Measurements from ENCODE around the gene BDH1.

BDH1 gene

DNA sequence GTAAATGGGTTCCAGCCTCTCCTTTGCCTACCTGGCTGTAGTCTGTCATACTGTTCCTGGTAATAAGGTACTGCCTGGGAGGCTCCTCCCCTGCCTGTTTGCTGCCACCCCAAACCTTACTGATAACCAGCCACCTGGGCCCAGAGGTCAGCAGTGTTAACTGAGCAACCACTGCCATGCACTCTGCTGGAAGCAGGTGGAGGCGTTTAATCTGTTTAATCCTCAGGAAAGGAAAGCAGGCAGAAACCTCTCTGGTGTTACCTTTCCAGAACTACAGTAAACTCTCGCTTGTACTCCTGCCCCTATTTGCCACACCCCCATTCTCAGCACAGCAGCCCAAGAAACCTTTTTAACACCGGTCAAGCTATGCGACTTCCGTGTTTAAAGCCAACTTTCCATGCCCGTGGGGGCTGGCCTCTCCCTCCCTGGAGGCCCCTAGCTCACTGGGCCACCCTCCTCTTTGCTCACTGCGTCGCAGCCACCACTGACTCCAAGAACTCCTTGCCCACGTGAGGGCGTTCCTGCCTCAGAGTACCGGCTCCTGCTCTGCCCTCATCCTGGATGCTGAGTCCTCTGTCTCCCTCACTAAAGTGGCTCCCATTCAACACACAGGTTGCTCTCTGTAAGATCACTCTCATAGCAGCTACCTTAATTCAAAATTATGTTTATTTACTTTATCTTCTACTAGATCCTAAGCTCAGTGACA lies 8.3 kb downstream of the BDH1 start:
- DNase-seq: no peak

DNA sequence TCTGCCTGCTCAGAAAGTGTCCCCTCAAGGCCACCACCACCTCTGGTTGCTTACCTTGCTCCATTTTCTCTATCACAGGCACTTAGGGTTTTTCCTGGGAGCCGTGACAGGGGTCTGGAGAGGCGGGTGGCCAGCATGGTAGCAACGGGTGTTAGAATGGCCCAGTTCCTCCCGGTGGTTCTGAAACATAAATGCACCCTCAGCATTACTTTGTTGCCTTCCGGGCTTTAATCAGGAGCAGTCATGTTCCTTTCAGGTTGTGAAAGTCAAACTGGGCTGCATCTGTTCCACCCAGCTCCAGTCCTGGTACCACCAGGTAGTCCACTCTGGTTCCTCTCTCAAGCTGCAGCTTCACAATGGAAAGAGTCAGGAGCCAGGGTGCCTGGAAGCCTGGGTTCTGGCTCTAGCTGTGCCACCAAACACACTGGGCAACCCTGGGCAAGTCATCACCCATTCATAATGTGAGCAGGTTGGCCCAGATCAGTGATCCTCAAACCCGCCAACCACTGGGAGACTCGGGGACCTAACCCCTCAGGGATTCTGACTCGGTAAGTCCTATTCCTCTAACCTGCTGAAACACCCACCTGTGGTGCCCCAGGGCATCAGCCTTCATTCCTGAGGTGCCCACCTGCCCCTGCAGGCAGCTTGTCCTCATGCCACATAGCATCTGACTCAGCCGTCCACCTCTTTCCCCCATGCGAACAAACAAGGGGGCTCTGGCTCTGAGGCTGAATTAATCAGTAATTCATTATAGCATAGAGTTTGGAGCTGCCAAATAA lies 9.3 kb downstream of the BDH1 start:
- DNase-seq: no peak

DNA sequence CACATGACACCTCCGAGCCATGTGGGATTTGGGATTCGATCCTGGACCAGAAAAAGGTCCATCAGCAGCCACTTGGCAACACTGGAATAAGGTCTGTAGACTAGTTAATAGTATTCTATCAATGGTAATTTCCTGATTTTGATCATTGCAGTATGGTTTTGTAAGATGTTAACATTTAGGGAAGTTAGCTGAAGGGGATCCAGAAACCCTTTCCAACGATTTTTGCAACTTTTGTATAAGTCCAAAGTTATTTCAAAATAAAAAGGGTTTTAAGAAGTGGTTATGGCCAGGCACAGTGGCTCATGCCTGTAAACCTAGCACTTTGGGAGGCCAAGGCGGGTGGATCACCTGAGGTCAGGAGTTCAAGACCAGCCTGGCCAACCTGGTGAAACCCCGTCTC lies 10.2 kb downstream of the BDH1 start:
- DNase-seq: no peak

DNA sequence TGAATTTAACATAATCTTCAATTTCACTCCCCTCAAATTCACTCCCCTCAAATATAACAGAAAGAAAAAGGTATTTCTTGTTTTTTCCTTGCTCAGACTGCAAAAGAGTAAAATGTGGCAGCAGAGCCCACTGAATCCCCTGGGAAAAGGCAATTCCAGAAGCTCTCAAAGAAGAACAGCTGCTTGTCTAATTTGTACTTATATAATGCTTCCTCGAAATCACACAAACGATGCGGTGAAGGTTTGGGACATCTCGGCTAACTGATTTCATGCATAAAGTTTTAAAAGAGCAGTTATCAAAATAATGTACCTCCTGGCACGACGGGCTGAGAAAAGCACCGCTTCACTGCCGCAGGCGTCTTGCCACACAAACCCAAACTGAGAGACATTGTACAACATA lies 10.7 kb downstream of the BDH1 start:
- no peak for DNase-seq

DNA sequence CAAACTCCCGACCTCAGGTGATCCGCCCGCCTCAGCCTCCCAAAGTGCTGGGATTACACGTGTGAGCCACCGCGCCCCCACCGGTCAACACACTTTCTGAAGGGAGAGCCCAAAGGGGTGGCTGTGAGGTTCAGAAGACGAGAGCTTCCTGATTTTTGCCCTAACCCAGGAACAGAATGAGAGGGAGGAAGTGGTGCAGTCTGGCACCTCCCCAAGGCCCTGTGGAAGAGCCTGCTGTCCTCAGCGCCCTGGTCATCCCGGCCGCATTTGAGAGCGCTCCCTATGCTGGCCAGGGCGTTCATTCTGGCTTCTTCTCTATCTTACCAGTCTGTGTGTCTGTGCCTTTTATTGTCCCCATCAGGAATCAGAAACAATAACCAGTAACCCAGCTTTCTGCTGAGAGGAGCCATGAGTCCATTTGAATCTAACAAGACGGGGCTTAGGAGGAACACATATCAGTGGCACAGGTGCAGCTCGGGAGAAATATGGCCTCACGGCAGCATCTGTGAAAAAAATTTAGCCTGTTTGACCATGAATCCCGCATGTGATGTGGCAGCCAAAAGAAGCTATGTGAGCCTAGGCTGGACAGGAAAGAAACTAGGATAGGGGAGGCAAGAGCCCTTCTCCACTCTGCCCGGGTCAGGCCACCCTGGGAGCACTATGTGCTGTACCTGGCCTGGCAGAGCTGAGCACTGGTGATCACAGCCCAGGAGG lies 12.9 kb downstream of the BDH1 start:
- no peak for DNase-seq

DNA sequence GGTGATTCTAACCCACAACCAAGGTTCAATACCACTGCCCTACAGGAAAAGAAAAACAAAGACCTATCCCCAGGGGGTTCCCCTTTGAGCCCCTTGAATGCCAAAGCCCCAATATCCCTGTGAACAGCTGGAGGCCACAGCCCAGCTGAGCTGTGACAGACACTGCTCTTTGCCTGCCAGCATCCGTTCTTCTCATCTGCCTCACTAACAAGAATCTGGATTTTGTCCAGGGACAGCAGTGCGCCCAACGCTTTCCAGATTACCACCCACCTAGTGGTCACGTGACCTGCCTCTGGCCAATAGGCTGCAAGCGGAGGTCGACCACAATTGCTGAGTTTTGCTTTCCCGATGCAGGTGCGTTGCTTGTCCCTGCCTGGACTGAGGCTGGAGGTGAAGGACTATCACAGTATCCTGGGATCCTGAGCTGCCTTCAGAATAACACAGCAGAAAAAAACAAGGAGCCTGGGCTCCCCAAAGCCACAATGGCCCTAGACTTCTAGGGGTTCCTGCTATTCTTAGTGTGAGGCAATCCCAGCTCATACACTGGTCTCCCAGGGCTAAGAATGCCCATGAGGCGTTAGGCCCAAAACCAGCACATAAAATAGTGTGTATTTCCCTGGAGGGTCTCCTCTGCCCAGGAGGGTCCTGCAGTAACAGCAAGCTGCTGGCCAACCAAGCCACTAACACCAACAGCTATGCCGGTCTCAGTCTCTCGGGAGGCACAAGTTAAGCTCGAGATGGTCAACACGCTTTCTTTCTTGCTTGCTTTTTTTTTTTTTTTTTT lies 13.8 kb downstream of the BDH1 start:
- no peak for DNase-seq

DNA sequence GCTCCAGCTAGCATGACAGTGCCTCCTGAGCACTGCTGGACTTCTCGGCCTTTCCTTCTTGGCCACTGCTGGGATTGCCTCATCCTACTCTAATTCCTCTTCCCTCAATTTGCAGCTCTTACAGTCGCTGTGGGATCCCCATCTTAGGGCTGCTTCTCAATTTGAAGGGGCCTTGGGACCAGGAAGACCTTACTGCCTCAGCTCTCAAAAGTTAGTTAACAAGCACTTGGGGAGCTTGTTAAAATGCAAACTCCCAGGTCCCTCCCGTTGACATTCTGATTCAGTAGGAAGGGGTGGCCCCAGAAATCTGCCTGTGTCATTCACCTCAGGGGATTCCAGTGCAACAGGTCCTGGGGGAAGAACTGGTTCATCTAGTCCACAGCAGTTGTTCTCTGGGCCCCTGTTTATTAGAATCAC lies 14.8 kb downstream of the BDH1 start:
- DNase-seq: no peak

DNA sequence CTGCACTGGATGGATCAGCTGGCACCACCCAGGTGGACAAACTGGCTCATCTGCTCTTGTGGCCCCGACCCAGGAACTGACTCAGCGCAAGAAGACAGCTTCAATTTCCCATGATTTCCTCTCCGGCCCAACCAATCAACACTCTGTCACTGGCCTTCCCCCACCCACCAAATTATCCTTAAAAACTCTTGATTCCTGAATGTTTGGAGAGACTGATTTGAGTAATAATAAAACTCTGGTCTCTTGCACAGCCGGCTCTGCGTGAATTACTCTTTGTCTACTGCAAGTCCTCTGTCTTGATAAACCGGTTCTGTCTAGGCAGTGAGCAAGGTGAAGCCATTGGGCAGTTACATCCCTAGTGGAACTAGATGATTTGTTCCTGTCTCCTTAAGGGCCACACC lies 16.1 kb downstream of the BDH1 start:
- no peak for DNase-seq

DNA sequence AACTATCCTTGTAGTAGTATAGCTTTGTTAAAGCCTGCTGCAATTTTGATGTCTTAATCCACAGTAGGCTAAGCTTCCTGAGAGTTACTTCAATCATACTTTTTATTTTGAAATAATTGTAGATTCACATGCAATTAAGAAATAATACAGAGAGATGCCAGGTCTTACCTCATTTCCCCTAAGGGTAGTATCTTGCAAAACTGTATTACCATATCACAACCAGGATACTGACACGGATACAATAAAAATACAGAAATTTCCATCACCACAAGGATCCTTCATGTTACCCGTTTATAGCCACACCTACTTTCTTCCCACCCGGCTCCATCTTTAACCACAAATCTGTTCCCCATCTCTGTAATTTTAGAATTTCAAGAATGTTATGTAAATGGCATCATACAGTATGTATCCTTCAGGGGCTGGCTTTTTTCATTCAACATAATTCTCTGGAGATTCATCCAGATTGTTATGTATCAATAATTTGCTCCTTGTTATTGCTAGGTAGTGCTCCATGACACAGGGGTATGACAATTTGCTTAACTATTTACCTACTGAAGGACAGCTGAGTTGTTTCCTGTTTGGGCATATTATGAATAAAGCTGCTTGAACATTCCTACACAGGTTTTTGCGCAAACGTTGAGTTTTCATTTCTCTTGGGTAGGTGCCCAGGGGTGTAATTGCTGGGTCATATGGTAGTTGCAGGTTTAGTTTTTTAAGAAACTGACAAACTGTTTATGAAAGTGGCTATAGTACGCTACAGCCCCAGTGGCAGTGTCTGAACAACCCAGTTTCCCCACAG lies 21.6 kb downstream of the BDH1 start:
- no peak for DNase-seq

DNA sequence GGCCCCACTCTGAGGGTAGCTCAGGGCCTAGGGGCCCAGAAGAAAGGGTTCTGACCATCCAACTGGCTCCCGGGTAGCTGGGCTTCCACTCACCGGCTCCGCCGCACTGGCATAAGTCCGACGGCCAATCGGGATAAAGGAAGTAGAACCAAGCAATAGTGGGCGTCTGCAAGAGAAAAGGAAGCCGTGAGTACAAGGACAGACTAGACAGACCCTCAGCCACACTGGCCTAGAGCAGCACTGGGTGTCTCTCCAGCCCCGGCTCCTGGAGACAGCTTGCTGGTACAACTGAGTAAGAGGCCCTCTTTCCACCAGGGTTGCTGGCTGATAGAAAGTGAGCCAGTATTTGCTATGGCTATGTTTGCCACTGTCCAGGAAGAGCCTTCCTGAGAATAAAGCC lies 22.4 kb downstream of the BDH1 start:
- DNase-seq: no peak

DNA sequence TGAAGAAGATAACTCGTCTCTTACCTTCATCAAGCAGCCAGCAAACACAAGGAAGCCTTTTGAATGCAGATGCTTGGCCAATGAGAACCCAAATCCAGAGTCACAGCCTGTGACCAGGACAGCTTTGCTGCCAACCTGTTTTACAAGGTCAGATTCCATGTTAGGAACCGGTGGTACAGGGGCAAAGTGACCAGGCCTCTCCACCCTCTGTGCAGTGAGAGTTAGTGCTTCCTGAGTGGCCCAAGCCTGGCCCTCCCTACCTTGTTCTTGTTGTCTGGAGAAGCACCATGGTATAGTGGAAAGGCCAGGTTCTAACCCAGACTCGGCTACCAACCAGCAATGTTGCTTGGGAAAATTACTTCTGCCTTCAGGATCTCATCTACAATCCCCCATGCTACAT lies 23.4 kb downstream of the BDH1 start:
- DNase-seq: no peak

DNA sequence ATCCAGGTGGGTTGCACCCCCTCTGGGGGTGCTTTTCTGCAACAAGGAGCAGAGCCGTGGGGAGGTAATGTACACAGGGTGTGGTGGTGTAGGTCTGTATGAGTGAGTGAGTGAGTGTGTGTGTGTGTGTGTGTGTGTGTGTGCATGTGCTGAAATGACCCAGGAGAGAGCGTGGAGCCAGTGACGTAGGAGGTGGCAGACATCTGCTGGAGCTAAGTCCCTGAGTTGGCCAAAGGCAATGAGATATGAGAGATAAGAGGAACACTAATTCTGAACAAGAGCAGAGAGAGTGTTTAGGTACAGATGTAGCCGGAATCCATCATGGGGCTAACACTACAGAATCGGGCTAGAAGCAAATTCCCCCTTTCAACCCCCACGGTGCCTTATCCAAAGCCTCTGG lies 27.6 kb downstream of the BDH1 start:
- no peak for DNase-seq

DNA sequence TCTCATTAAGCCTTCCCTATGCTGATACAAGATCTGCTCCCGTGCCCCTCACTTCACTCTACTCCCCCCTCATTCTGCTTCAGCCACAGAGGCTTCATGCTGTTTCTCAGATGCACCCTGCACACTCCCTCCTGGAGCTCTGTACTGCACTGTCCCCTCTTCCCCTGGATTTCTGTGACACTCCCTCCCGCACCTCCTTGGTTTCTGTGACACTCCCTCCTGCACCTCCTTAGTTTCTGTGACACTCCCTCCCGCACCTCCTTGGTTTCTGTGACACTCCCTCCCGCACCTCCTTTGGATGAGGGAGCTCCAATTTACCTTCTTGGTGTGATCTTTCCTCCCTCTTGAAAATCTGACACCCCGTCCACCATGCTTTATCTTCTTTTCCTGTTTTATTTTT lies 28.2 kb downstream of the BDH1 start:
- no peak for DNase-seq

DNA sequence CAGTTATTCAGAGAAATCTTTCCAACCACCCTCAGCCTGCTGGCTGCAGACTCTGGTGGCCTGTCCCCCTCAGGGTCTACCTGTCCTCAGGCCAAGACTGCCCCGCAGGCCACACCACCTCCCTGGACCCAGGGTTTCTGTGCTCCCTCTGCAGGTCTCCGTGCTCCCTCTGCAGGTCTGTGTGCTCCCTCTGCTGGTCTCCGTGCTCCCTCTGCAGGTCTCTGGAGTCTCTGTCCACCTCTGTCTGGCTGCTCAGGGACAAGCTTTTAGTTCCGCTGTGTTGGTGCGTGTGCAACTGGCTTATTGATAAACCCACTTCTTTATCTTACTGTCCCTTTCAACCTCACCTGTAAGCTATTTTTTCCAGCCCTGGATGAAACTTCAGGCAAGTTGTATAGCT lies 30.1 kb downstream of the BDH1 start:
- DNase-seq: no peak

DNA sequence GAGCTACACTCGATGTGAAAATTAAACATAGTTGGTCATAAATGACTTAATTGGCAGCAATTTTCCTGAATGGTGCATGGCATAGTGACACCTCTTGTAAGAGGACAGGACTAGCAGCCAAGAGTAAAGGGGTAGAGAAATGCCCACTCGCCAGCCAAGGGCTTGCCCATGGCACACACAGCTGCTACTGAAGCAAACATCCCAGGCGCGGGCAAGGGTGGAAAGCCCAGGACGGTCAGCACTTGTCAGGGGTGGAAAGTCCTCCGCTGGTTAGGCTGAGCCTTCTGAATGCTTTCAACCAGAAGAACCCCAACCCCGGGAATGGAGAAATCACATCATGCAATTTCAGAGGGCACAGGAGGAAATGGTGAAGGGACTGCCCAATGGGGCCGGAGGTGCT lies 31.6 kb downstream of the BDH1 start:
- DNase-seq: no peak

DNA sequence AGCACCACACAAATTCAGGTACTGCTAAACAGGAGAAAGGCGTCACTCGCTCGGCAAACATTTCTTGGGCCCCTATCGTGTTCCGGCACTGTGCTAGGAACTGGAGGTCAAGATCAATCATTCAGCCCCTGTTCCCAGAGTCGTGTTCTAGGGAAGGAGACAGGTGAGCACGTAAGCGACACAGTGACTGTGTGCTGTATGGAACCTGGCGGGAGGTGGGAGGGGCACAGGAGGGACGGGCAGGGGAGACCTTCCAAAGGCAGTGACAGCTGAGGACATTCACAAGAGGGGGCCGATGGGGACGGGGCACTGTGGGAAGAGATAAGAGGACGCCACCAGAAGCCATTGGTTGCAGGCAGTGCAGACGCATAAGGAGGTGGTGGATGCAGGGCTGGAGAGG lies 32.2 kb downstream of the BDH1 start:
- no peak for DNase-seq

DNA sequence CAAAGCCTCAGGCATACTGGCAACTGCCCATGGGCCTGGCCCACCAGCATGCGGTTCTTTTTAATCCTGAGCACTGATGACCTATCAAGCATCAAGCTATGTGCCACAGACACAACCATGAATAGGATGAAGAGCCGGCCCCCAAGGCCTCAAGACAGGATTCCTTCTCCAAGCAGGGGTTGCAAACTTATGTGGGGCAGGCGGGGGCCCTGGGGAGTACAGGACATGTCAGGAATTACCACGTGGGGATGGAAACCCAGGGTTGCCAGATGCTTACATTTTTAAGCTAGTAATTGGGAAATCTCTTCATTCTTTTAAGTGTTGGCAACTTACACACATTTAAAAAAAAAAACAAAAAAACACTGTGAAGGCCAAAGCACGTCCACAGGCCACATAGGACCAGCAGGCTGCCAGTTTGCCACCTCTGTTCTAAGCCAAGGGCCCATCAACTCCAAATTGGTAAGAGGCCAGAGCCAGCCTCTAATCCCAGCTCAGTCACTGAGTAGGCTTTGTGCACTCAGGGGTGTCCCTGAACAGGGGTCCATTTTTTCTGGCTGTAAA lies 32.8 kb downstream of the BDH1 start:
- no peak for DNase-seq

DNA sequence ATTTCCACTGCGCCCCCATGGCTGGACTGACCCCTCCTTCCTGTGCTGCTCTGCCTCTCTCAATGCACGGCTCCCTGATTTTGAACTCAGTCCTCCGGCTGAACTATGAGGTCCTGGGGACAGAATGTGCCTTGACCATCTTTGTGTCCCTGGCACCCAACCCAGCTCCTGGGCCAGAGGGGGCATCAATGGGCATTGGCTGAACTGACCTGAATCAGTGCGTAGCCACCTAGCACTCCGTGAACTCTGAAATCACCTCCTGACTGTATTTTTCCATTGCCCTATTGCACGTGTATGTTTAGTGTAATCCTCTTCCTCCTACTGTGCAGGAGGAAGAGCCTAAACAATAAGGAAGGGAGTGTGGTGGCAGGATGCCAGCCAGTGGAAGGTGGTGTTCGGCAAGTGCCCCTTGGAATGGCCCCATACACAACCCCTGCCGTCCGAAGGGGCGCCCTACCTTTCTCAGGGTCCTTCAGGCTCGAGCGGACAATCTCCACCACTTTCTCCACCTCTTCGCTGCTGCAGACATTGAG lies 33.5 kb downstream of the BDH1 start:
- no peak for DNase-seq

DNA sequence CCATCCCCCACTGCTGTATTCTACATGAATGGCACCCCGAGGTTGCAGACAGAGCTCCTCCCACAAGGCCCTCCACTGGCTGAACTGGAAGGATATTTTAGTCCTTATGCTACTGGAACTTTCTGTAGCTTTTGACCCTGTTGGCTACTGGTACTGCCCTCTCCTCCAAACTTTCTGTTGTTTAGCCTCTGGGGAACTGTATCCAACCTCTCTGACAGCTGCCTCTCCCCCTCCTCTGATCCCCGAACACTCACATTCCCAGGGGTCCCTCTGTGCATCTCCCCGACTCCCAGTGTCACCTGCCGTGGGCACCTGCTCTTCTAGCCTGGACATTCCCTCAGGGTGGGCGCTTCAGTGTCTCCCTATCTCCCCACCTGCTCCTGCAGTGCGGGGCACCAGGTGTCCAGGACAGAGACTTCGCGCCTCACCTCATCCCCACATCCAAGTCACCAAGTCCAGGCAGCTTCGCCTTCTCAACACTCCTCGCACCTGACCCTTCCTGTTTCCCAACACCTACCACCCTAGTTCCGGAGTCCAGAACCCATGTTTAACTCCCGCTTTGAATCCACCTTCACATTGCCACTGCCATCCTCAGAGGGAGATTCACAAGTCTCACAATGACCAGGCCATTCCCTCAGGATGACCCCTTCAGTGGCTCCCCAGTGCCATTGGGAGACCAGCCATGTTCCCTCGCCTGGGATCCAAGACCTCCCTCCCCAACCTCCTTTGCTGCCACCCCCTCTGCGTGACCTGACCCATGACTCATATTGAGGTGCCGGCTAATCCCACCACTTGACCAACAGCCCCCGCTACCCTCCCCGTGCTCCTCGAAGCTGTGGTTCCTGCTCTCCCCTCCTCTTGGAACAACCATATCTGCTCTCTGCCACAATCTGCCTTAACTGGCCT lies 34.2 kb downstream of the BDH1 start:
- no peak for DNase-seq

Measured in NCI-H1436 (cell line).